Measurements from ENCODE around the gene AADACL4.

- TF ChIP-seq, protein P1, sequence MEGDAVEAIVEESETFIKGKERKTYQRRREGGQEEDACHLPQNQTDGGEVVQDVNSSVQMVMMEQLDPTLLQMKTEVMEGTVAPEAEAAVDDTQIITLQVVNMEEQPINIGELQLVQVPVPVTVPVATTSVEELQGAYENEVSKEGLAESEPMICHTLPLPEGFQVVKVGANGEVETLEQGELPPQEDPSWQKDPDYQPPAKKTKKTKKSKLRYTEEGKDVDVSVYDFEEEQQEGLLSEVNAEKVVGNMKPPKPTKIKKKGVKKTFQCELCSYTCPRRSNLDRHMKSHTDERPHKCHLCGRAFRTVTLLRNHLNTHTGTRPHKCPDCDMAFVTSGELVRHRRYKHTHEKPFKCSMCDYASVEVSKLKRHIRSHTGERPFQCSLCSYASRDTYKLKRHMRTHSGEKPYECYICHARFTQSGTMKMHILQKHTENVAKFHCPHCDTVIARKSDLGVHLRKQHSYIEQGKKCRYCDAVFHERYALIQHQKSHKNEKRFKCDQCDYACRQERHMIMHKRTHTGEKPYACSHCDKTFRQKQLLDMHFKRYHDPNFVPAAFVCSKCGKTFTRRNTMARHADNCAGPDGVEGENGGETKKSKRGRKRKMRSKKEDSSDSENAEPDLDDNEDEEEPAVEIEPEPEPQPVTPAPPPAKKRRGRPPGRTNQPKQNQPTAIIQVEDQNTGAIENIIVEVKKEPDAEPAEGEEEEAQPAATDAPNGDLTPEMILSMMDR (IDR thresholded peaks at IDR 0.05; ENCODE audit: borderline replicate concordance, extremely low read depth, low read length, poor library complexity, severe bottlenecking), result no peak
- TF ChIP-seq EZH2 (IDR thresholded peaks at IDR 0.05; ENCODE audit: borderline replicate concordance, low read depth, low read length, severe bottlenecking), result no peak
Measured at GRCh38 chr1:12692967-12693782, 49.3 kb downstream of the AADACL4 start.
